ENCODE measurements around the gene ACBD7. TPM values are rescaled to one million over a fixed set of nuclear protein-coding genes. Genes with fewer than 3 reads are reported as not detected.
A peak's percentile ranks its signal among the peaks of the same experiment; 100 is the strongest.

Gene ACBD7
- total and polyA plus RNA-seq, 9 of the 15 experiments (the other 6 are each of a cell fraction or from before 2014, with no cell fraction given) = 0.21 to 3.2 (median 0.84) TPM

DNA sequence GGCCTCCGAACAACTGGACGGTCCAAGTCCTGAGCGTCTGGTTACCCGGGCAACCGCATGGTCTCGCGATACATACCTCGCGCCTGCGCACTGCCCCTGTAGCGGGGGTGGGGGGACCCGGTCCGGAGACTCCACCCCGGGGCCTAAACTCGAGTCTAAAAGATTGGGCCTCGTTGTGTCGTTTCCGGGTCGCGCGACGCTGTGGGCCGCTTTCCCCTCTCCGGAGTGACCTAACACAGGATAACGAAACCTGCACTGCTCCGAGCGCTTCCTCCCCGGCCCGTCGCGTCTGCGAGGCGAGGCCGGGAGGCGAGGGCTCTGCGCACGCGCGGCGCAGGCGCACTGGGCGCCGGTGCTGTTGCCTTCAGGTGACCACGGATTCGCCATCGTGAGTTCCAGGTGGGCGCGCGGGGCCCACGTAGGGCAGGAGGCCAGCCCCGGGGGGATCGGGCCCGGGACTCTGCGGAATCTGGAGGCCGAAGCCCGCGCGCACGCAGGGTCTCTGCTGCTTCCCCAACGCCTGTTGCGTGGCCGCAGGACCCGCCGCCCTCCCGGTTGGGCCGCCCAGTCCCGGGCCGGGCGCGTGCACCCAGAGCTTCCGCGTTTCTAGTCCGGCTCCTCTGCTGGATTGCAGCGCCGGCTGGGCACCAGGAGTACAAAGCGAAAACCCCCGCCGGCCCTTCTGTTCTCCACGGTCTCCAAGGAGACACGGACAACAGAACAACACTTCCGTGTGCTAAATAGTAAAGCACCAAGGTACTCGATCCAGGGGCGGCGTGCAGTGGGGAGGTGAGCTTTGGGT is 8.6 kb upstream of the ACBD7 start, which contains the start of gene RPP38 (continued):
- TF ChIP-seq ZNF436 (CRISPR knock-in tag; IDR thresholded peaks at IDR 0.05) (no peak), ATF4 (CRISPR knock-in tag; IDR thresholded peaks at IDR 0.05) (no peak), SPI1 (IDR thresholded peaks at IDR 0.05; ENCODE audit: borderline replicate concordance, low read depth, low read length) (peak; percentile 61), NR0B1 (IDR thresholded peaks at IDR 0.05; ENCODE audit: partially characterized antibody) (no peak), NFE2 (IDR thresholded peaks at IDR 0.05; ENCODE audit: low read depth) (0 out of 2 replicates have a peak, but pooled peaks have one; percentile 27), DIDO1 (tag; IDR thresholded peaks at IDR 0.05; ENCODE audit: low read depth) (no peak), ZBTB12 (CRISPR knock-in tag; IDR thresholded peaks at IDR 0.05) (no peak), PHF20 (IDR thresholded peaks at IDR 0.05; ENCODE audit: partially characterized antibody) (peak; percentile 92), MCM7 (IDR thresholded peaks at IDR 0.05) (no peak), ZNF165 (CRISPR knock-in tag; IDR thresholded peaks at IDR 0.05; ENCODE audit: borderline replicate concordance) (no peak), RBM22 (IDR thresholded peaks at IDR 0.05; ENCODE audit: low read depth, low read length, poor library complexity, severe bottlenecking) (peak; percentile 59), ZNF384 (IDR thresholded peaks at IDR 0.05; ENCODE audit: low read depth, low read length) (no peak), NELFE (IDR thresholded peaks at IDR 0.05; ENCODE audit: insufficient read depth, insufficient read length) (no peak), U2AF1 (optimal IDR thresholded peaks at IDR 0.05; ENCODE audit: low read depth, low read length) (no peak), RUNX1 (IDR thresholded peaks at IDR 0.05; ENCODE audit: low read depth) (no peak), ARNT (IDR thresholded peaks at IDR 0.05) (no peak), TAF9B (IDR thresholded peaks at IDR 0.05; ENCODE audit: partially characterized antibody) (peak; percentile 37), CBX1 (IDR thresholded peaks at IDR 0.05; ENCODE audit: low read depth) (peak; percentile 61; the same call in 1 of the 2 replicates), CBFA2T3 (IDR thresholded peaks at IDR 0.05) (peak; percentile 9; the same call in 1 of the 2 replicates), TCF3 (CRISPR knock-in tag; IDR thresholded peaks at IDR 0.05) (no peak; the same call in 1 of the 2 replicates), PRMT5 (CRISPR knock-in tag; IDR thresholded peaks at IDR 0.05) (no peak), GTF2A2 (tag; IDR thresholded peaks at IDR 0.05) (no peak), NRF1 (conservative IDR thresholded peaks at IDR 0.05 in 1 of 2, IDR thresholded peaks at IDR 0.05 in 1 of 2) (peak; percentile 100), ZNF584 (CRISPR knock-in tag; IDR thresholded peaks at IDR 0.05; ENCODE audit: low read depth) (no peak)
- TF ChIP-seq, protein P1, sequence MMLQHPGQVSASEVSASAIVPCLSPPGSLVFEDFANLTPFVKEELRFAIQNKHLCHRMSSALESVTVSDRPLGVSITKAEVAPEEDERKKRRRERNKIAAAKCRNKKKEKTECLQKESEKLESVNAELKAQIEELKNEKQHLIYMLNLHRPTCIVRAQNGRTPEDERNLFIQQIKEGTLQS (IDR thresholded peaks at IDR 0.05) = no peak
- TF ChIP-seq, protein P1 (CRISPR knock-in tag; conservative IDR thresholded peaks at IDR 0.05) = peak; percentile 12; the same call in 1 of the 2 replicates
- TF ChIP-seq, protein P2, sequence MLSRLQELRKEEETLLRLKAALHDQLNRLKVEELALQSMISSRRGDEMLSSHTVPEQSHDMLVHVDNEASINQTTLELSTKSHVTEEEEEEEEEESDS (CRISPR knock-in tag; IDR thresholded peaks at IDR 0.05) = no peak
